ENCODE data around the gene ARSG. TPM values are rescaled to one million over a fixed set of nuclear protein-coding genes. Genes with fewer than 3 reads are reported as not detected.
"Not testable (repeated sequence)": the region's sequence is repeated elsewhere in the genome, so short reads cannot be mapped to it uniquely, and the experiment has no call there.

The ARSG gene
- total RNA-seq, 4 donors from 2014 or later = 9.1 to 28.3 (median 18.1) TPM

DNA sequence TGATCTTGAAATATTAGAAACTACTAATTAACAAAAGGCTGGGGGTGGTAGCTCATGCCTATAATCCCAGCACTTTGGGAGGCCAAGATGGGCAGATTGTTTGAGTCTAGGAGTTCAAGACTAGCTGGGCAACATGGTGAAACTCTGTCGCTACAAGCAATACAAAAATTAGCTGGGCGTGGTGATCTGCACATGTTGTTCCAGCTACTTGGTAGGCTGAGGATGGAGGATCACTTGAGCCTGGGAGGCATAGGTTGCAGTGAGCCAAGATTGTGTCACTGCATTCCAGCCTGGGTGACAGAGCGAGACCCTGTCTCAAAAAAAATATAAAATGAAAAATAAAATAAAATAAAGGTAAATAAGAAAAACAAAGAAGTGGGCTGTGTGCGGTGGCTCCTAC, 66.6 kb downstream of the ARSG start:
- H3K9me3 ChIP-seq = no peaks in the 10 kb centered on the region
- no peaks in the 10 kb centered on the region for H3K27me3 ChIP-seq
- DNase-seq = peak; percentile 55 to 58
- H3K27ac ChIP-seq = no peak overlapping the region
- H3K4me1 ChIP-seq = no peaks in the 10 kb centered on the region
- H3K36me3 ChIP-seq = no peaks in the 10 kb centered on the region
- no peak overlapping the region for H3K4me3 ChIP-seq (replicated peaks in 1 of 3)
- intact Hi-C loops (cut with DNase I) = no loop called here
- 77 to 81% methylated on average over 4 of the region's 4 CpGs for WGBS, 2 donors
- no peak for TF ChIP-seq POLR2A (IDR thresholded peaks at IDR 0.05)
- TF ChIP-seq, protein P1, sequence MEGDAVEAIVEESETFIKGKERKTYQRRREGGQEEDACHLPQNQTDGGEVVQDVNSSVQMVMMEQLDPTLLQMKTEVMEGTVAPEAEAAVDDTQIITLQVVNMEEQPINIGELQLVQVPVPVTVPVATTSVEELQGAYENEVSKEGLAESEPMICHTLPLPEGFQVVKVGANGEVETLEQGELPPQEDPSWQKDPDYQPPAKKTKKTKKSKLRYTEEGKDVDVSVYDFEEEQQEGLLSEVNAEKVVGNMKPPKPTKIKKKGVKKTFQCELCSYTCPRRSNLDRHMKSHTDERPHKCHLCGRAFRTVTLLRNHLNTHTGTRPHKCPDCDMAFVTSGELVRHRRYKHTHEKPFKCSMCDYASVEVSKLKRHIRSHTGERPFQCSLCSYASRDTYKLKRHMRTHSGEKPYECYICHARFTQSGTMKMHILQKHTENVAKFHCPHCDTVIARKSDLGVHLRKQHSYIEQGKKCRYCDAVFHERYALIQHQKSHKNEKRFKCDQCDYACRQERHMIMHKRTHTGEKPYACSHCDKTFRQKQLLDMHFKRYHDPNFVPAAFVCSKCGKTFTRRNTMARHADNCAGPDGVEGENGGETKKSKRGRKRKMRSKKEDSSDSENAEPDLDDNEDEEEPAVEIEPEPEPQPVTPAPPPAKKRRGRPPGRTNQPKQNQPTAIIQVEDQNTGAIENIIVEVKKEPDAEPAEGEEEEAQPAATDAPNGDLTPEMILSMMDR (IDR thresholded peaks at IDR 0.05) = no peak

DNA sequence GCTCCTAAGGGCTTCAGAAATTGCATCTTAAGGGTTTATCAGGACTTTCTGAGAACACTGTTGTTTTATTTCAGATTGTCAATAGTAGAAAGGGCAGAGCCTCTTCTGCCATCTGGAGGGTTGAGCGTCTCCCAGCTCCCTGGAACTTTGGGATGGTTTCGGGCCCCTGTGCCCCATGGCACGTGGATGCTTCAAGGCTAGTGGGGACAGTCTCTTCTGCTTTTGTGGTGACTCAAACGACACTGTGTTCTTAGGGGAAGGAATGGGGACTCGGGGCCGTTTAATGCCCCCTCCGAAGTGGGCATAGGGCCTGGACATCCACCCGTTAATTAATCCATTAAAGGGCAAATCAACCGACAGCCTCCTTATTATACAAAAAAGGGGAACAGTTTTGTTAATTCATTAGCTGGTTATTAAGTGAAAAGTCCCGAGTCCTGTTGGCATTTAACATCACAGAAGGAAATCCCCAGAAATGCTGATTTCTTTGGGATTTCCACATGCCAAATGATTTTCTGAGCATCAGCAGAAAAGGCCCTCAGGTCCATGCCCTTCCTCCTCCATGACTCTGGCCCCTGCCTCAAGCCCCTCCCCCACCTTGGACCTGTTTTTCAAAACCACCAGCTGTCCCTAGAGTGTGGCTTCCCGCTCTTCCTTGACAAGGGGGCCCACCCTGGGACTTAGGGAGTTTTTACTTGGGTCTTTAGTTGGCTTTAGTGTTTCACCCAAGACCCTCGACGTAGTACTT, 68.7 kb downstream of the ARSG start:
- H3K4me3 ChIP-seq (replicated peaks in 1 of 3) = no peak overlapping the region
- 92 to 94% methylated on average over 13 of the region's 13 CpGs for WGBS, 2 donors
- DNase-seq = no peak
- H3K27me3 ChIP-seq = no peaks in the 10 kb centered on the region
- no peak overlapping the region for H3K27ac ChIP-seq
- H3K9me3 ChIP-seq = no peaks in the 10 kb centered on the region
- H3K36me3 ChIP-seq = no peaks in the 10 kb centered on the region
- intact Hi-C loops (cut with DNase I) = no loop called here
- TF ChIP-seq POLR2A (IDR thresholded peaks at IDR 0.05) = no peak
- TF ChIP-seq, protein P1 (IDR thresholded peaks at IDR 0.05) = no peak
- no peaks in the 10 kb centered on the region for H3K4me1 ChIP-seq

DNA sequence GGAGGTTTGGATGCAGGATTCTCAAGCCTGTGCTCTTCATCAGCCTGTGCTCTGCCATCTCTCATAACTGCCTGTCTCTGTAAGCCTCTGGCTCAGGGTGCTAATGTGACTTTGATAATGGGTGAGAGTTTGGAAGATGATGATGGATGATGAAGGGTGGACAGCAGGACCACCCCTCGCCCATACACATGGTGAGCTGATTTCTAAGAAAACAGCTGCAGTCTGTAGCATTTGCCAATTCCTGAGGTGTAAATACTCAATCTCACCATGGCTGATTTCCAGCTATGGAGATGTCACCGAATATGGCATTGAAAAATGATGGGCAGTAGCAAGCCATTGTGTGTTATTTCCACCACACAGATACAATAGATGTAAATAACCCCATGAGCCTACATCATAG, 74.2 kb downstream of the ARSG start:
- TF ChIP-seq, protein P1 (IDR thresholded peaks at IDR 0.05) = no peak
- no peak for TF ChIP-seq POLR2A (IDR thresholded peaks at IDR 0.05)
- DNase-seq = no peak
- H3K27me3 ChIP-seq = no peaks in the 10 kb centered on the region
- H3K27ac ChIP-seq = no peak overlapping the region
- H3K9me3 ChIP-seq = no peaks in the 10 kb centered on the region
- no peaks in the 10 kb centered on the region for H3K4me1 ChIP-seq
- intact Hi-C loops (cut with DNase I) = no loop called here
- WGBS, 2 donors = 88 to 94% methylated on average over 2 of the region's 2 CpGs
- H3K4me3 ChIP-seq (replicated peaks in 1 of 3) = no peak overlapping the region
- H3K36me3 ChIP-seq = no peaks in the 10 kb centered on the region

DNA sequence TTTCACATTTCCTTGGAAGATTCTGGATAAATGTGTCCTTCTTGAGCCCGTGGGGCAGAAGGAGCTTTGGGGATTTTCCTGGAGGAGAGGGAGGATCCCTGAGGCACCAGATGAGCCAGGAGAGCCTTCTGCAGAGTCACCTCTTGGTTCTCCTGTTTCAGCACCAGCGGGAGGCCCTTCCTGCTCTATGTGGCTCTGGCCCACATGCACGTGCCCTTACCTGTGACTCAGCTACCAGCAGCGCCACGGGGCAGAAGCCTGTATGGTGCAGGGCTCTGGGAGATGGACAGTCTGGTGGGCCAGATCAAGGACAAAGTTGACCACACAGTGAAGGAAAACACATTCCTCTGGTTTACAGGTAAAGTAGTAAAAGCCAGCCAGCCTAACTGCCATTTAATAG, 77.1 kb downstream of the ARSG start:
- Histone ChIP-seq H3K27me3 (no peaks in the 10 kb centered on the region), H3K9me3 (no peaks in the 10 kb centered on the region), H3K4me1 (no peaks in the 10 kb centered on the region), H3K4me3 (replicated peaks in 1 of 3) (no peak overlapping the region), H3K27ac (no peak overlapping the region), H3K36me3 (no peaks in the 10 kb centered on the region)
- DNase-seq = no peak
- intact Hi-C loops (cut with DNase I) = no loop called here
- TF ChIP-seq, protein P1 (IDR thresholded peaks at IDR 0.05) = no peak
- TF ChIP-seq POLR2A (IDR thresholded peaks at IDR 0.05) = no peak
- 77 to 93% methylated on average over 5 of the region's 5 CpGs for WGBS, 2 donors

DNA sequence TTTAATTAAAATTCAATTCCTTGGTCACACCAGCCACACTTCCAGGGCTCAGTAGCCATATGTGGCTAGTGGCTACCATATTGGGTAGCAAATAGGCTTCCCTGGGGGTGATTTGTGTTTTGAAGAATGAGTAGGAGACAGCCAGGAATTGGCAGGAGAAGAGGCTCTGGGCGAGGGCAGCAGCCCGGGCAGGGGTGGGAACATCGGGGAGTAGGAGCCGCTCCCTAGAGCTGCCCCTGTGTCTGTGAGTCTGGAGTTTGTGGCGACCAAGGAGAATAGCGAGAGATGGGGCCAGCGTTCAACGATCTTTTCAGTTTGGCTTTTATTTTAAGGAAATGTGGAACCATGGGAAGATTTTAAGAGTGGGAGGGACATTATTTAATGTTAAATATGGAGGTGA, 84.3 kb downstream of the ARSG start:
- 96 to 97% methylated on average over 8 of the region's 8 CpGs for WGBS, 2 donors
- intact Hi-C loops (cut with DNase I) = no loop called here
- H3K27me3 ChIP-seq = no peaks in the 10 kb centered on the region
- TF ChIP-seq, protein P1 (IDR thresholded peaks at IDR 0.05) = no peak
- no peak for TF ChIP-seq POLR2A (IDR thresholded peaks at IDR 0.05)
- H3K27ac ChIP-seq = no peak overlapping the region
- no peak for DNase-seq
- H3K36me3 ChIP-seq = no peaks in the 10 kb centered on the region
- H3K4me3 ChIP-seq (replicated peaks in 1 of 3) = no peak overlapping the region
- no peaks in the 10 kb centered on the region for H3K9me3 ChIP-seq
- H3K4me1 ChIP-seq = peaks cover 0 to 18% of the 10 kb centered on the region in 2 donors

DNA sequence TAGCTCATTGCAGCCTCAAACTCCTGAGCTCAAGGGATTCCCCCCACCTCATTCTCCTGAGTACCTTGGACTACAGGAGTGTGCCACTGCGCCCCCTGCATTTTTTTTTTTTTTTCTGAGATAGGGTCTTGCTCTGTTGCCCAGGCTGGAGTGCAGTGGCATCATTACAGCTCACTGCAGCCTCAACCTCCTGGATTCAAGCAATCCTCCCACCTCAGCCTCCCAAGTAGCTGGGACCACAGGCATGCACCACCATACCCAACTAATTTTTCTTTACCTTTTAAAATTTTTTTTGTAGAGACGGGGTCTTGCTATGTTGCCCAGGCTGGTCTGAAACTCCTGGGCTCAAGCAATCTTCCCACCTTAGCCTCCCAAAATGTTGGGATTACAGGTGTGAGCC, 84.9 kb downstream of the ARSG start:
- intact Hi-C loops (cut with DNase I); H3K4me3 ChIP-seq (replicated peaks in 1 of 3); H3K27ac ChIP-seq; H3K36me3 ChIP-seq; H3K9me3 ChIP-seq; H3K27me3 ChIP-seq; DNase-seq: not testable (repeated sequence)
- WGBS, 2 donors = 96 to 98% methylated on average over 2 of the region's 2 CpGs
- H3K4me1 ChIP-seq = peaks cover 0 to 18% of the 10 kb centered on the region in 2 donors
